ENCODE results near the gene HARS1. TPM values are rescaled to one million over a fixed set of nuclear protein-coding genes. Genes with fewer than 3 reads are reported as not detected.

Gene HARS1
- total and polyA plus RNA-seq, 2 of the 13 experiments (the other 11 are each of a cell fraction or from before 2014, with no cell fraction given): 36.9 to 66.2 TPM

DNA sequence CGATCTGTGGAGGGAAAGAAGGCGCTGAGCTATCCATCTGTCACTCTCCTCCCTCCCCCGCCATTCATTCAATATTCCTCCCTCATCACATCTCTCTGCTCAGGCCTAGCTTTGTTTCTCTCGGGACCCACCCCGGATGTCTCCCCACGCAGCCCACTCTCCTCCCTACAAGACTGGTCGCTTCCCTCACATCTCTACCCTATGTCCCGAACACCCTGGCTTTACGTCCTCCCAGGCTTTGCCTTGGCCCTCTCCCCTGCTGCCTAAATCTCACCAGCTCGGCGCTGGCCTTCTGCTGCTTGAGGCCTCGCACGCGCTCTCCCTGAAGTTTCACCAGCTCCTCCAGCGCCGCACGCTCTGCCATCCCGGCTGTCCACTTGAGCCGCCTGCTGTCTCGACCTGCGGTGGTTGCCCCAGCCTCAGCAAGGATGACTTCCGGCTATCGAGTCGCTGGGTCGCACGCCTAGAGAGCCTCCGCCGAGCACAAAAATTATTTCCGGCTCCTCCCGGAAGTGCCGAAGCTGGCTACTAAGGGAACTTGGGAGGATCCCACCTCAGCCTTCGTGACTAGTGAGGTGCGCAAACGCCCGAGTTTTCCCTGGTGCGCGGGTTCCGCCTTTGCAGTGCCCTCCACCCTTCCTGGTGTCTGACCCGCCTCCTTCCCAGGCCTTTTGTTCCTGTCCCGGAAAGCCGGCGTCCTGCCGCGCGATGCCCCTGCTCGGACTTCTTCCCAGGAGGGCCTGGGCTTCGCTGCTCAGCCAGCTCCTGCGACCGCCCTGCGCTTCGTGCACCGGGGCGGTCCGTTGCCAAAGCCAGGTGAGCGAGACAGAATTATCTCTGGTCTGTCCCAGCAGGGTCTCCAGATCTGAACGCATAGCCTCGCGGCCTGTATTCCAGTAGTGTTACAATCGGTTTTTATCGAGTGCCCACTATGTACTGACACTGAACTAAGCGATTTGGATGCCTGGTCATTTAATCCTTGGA lies at the start of gene HARS1, which contains the start of gene HARS2 (continued):
- TF ChIP-seq, protein P1, sequence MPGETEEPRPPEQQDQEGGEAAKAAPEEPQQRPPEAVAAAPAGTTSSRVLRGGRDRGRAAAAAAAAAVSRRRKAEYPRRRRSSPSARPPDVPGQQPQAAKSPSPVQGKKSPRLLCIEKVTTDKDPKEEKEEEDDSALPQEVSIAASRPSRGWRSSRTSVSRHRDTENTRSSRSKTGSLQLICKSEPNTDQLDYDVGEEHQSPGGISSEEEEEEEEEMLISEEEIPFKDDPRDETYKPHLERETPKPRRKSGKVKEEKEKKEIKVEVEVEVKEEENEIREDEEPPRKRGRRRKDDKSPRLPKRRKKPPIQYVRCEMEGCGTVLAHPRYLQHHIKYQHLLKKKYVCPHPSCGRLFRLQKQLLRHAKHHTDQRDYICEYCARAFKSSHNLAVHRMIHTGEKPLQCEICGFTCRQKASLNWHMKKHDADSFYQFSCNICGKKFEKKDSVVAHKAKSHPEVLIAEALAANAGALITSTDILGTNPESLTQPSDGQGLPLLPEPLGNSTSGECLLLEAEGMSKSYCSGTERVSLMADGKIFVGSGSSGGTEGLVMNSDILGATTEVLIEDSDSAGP (CRISPR knock-in tag; IDR thresholded peaks at IDR 0.05; ENCODE audit: borderline replicate concordance): peak; percentile 90
- TF ChIP-seq, protein P2, sequence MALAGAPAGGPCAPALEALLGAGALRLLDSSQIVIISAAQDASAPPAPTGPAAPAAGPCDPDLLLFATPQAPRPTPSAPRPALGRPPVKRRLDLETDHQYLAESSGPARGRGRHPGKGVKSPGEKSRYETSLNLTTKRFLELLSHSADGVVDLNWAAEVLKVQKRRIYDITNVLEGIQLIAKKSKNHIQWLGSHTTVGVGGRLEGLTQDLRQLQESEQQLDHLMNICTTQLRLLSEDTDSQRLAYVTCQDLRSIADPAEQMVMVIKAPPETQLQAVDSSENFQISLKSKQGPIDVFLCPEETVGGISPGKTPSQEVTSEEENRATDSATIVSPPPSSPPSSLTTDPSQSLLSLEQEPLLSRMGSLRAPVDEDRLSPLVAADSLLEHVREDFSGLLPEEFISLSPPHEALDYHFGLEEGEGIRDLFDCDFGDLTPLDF (CRISPR knock-in tag; IDR thresholded peaks at IDR 0.05): no peak
- TF ChIP-seq CHD2 (IDR thresholded peaks at IDR 0.05; ENCODE audit: low read depth, low read length): peak; percentile 35; the same call in 1 of the 2 replicates
- TF ChIP-seq, protein P3, sequence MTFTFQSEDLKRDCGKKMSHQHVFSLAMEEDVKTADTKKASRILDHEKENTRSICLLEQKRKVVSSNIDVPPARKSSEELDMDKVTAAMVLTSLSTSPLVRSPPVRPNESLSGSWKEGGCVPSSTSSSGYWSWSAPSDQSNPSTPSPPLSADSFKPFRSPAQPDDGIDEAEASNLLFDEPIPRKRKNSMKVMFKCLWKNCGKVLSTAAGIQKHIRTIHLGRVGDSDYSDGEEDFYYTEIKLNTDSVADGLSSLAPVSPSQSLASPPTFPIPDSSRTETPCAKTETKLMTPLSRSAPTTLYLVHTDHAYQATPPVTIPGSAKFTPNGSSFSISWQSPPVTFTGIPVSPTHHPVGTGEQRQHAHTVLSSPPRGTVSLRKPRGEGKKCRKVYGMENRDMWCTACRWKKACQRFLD (CRISPR knock-in tag; IDR thresholded peaks at IDR 0.05; ENCODE audit: borderline replicate concordance): no peak
- TF ChIP-seq ZBTB3 (CRISPR knock-in tag; IDR thresholded peaks at IDR 0.05; ENCODE audit: borderline replicate concordance, low read depth): no peak
- TF ChIP-seq, protein P4, sequence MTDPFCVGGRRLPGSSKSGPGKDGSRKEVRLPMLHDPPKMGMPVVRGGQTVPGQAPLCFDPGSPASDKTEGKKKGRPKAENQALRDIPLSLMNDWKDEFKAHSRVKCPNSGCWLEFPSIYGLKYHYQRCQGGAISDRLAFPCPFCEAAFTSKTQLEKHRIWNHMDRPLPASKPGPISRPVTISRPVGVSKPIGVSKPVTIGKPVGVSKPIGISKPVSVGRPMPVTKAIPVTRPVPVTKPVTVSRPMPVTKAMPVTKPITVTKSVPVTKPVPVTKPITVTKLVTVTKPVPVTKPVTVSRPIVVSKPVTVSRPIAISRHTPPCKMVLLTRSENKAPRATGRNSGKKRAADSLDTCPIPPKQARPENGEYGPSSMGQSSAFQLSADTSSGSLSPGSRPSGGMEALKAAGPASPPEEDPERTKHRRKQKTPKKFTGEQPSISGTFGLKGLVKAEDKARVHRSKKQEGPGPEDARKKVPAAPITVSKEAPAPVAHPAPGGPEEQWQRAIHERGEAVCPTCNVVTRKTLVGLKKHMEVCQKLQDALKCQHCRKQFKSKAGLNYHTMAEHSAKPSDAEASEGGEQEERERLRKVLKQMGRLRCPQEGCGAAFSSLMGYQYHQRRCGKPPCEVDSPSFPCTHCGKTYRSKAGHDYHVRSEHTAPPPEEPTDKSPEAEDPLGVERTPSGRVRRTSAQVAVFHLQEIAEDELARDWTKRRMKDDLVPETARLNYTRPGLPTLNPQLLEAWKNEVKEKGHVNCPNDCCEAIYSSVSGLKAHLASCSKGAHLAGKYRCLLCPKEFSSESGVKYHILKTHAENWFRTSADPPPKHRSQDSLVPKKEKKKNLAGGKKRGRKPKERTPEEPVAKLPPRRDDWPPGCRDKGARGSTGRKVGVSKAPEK (CRISPR knock-in tag; IDR thresholded peaks at IDR 0.05; ENCODE audit: borderline replicate concordance): no peak
- TF ChIP-seq XBP1 (CRISPR knock-in tag; IDR thresholded peaks at IDR 0.05): no peak; the same call in 1 of the 2 replicates
- TF ChIP-seq ZNF143 (CRISPR knock-in tag; IDR thresholded peaks at IDR 0.05): peak; percentile 81
- TF ChIP-seq ZNF234 (CRISPR knock-in tag; conservative IDR thresholded peaks at IDR 0.05): no peak
- TF ChIP-seq, protein P5, sequence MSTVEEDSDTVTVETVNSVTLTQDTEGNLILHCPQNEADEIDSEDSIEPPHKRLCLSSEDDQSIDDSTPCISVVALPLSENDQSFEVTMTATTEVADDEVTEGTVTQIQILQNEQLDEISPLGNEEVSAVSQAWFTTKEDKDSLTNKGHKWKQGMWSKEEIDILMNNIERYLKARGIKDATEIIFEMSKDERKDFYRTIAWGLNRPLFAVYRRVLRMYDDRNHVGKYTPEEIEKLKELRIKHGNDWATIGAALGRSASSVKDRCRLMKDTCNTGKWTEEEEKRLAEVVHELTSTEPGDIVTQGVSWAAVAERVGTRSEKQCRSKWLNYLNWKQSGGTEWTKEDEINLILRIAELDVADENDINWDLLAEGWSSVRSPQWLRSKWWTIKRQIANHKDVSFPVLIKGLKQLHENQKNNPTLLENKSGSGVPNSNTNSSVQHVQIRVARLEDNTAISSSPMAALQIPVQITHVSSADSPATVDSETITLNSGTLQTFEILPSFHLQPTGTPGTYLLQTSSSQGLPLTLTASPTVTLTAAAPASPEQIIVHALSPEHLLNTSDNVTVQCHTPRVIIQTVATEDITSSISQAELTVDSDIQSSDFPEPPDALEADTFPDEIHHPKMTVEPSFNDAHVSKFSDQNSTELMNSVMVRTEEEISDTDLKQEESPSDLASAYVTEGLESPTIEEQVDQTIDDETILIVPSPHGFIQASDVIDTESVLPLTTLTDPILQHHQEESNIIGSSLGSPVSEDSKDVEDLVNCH (CRISPR knock-in tag; IDR thresholded peaks at IDR 0.05): no peak
- TF ChIP-seq, protein P6, sequence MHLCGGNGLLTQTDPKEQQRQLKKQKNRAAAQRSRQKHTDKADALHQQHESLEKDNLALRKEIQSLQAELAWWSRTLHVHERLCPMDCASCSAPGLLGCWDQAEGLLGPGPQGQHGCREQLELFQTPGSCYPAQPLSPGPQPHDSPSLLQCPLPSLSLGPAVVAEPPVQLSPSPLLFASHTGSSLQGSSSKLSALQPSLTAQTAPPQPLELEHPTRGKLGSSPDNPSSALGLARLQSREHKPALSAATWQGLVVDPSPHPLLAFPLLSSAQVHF (CRISPR knock-in tag; IDR thresholded peaks at IDR 0.05): peak; percentile 89
- peak; percentile 53; the same call in 1 of the 2 replicates for TF ChIP-seq TP53 (CRISPR knock-in tag; conservative IDR thresholded peaks at IDR 0.05)
- TF ChIP-seq, protein P7, sequence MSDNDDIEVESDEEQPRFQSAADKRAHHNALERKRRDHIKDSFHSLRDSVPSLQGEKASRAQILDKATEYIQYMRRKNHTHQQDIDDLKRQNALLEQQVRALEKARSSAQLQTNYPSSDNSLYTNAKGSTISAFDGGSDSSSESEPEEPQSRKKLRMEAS (IDR thresholded peaks at IDR 0.05): peak; percentile 85
- TF ChIP-seq ZNF17 (CRISPR knock-in tag; IDR thresholded peaks at IDR 0.05): no peak
- TF ChIP-seq ZNF891 (CRISPR knock-in tag; IDR thresholded peaks at IDR 0.05): 0 out of 2 replicates have a peak, but pooled peaks have one; percentile 33
- no peak for TF ChIP-seq REL (CRISPR knock-in tag; conservative IDR thresholded peaks at IDR 0.05)
- no peak for TF ChIP-seq ZNF30 (CRISPR knock-in tag; IDR thresholded peaks at IDR 0.05)
